Gastroesophageal sphincter (tissue), 3 donors: ENCODE measurements around the gene MOAP1.

Experiments
- EP300 ChIP-seq: sonication (generic); formaldehyde crosslinking; IDR thresholded peaks from one replicate; pipeline ENCODE4 v1.6.1; 2017; ENCODE audit warnings: antibody characterized with exemption, mild to moderate bottlenecking
- POLR2A ChIP-seq, 2 donors: fragments of 450-650 bp; IDR thresholded peaks; one replicate each; pipeline ENCODE4 v1.6.1; 2017; ENCODE audit warnings: antibody characterized with exemption in 2 of 2, mild to moderate bottlenecking in 2 of 2, moderate library complexity in 1 of 2
- TF ChIP-seq, protein P1 (sequence below), 4 experiments: fragments of 200-600 bp in 2 of 4; fragments of 450-650 bp in 2 of 4; sonication (generic) in 1 of 4; IDR thresholded peaks; one replicate each; pipeline ENCODE4 v1.5.1; 2017 to 2019; ENCODE audit warnings: antibody characterized with exemption in 4 of 4, mild to moderate bottlenecking in 2 of 4, moderate library complexity in 2 of 4

DNA sequence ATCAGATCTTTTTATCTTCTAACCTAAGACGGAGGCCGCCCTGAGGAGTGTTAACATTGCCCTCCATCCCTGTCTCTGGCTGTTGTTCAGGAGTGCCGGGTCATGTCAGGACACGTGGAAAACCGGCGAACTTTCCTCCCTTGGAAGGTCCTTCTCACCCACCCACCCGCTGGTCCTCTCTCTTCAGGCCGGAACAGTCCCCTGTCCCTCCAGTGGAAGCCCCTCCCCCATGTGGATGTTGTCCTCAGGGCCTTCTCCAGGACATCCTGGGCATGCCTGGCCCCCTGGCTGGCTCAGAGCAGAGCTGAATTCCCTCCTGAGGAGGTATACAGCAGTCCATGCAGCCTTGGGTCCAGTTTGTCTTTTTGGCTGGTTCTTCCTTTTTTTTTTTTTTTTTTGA lies 48.7 kb downstream of the MOAP1 start:
- TF ChIP-seq POLR2A (IDR thresholded peaks at IDR 0.05) (no peak), EP300 (no peak)
- TF ChIP-seq, protein P1, sequence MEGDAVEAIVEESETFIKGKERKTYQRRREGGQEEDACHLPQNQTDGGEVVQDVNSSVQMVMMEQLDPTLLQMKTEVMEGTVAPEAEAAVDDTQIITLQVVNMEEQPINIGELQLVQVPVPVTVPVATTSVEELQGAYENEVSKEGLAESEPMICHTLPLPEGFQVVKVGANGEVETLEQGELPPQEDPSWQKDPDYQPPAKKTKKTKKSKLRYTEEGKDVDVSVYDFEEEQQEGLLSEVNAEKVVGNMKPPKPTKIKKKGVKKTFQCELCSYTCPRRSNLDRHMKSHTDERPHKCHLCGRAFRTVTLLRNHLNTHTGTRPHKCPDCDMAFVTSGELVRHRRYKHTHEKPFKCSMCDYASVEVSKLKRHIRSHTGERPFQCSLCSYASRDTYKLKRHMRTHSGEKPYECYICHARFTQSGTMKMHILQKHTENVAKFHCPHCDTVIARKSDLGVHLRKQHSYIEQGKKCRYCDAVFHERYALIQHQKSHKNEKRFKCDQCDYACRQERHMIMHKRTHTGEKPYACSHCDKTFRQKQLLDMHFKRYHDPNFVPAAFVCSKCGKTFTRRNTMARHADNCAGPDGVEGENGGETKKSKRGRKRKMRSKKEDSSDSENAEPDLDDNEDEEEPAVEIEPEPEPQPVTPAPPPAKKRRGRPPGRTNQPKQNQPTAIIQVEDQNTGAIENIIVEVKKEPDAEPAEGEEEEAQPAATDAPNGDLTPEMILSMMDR (IDR thresholded peaks at IDR 0.05): no peak
